CD4-positive, alpha-beta T cell treated with Interleukin-12 subunit alpha and Interleukin-12 subunit beta, for 1 hour (primary cell): ENCODE measurements around the gene HTR6.

Experiments
- DNase-seq: peaks from one replicate; pipeline ENCODE4 v3.0.0-alpha.2; 2020

The HTR6 gene

DNA sequence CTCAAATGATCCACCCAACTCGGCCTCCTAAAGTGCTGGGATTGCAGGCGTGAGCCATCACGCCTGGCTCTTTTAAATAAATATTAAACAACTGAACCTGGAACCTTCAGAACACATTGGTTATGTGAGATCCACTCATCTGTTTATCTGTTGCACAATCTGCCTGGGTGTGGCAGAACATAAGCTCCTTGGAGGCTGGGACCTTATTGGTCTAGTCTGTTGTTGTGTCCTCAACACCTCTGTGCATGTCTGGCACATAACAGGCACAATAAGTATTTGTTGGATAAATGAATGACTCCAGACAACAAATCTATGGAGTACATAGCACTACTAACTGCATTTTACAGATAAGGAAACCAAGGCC, 24.7 kb upstream of the HTR6 start:
- DNase-seq: no peak

DNA sequence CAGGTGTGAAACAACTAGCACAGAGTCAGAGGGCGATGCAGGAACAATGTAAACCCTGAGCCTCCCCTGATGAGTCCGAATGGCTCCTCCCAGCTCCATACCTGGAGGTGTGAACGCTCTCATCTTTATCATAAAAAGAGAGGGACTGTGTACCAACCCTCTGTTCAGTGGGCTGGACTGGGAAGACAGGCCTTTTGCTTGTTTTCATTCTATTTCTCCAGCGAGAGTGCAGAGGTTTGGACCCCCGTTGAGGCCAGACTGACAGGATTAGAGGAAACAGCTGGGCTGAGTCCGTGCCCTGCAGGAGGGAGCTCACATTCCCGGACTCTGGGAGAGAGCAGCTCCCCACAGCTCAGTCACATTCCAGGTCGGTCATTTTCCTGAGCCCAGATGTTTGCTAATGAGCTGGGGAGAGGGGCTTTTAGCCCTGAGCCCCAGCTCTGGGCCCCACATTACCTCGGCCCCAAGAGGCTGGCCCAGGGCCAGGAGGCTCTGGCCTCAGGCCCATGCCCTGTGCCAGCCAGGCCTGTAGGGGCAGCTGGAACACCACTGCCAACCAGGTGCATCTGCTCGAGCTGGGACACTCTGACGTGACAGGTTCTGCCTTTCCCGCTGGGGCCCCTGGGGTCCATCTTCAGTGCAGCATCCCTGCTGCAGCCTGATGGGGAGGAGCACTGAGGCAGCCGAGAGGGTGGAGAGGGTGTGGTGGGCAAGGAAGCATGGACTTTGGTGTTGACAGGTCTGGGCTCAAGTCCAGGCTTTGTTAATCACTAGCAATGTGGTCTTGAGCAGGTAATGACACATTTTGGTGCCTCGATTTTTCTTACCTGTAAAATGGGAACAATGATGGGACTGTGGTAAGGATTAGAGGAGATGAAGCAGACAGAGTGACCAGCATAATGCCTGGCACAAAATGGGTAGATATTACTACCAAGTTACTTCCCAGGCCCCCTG, 24.0 kb upstream of the HTR6 start:
- no peak for DNase-seq

DNA sequence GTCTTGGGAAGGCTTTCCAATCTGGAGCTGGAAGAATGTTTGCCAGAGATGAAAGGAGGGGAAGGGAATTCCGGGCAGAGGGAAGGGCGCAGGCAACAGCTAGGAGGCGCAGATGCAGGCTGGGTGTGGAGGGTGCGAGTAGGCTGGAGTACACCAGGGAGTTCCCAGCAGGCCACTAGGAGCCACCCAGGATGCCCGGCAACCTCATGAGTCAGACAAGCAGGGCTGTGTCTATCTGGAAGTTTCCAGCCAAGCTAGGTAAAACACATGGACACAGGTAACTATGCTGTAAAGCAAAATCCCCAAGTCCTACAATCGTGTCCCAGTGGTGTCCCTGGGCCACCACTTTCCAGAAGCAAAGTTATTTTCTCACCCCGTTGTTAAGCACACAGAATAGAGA, 21.6 kb upstream of the HTR6 start:
- DNase-seq: no peak

DNA sequence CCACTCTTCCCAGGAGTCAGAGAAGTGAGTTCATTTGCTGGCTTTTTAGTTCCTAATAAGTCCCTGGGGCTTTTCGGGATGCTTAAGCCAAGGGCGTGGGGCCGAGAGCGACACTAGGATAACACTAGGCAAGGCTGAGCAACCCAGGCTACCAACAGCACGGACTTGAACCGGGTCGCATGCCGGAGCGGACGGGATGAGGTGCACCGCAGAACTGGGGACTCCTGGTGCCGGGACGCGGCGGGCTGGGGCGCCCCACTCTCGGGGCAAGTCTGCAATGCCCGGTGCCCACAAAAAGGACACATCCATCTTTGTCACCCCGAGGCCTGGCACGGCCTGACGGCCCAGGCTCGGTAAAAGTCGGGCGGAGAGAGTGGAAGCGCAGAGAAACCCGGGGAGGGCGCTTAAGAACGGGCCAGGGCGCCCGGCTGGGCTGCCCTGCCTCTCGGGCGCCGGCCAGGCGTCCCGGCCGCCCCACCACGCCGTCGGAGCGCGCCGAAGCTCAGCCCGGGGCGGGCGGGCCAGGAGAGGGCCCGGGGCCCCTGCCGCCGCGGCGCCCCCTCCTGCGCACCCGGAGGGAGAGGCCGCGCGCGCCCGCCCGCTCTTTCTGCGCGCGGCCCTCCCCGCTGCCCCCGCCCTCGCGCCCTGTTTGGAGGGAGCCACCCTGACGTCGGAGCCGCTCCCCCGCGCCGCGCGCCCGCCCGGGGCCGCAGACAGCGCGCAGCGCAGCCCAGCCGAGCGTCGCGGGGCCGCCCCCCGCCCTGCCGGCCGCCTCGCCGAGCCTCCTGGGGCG, 20.9 kb upstream of the HTR6 start, which contains the start of gene NBL1:
NBL1 (plus strand) TSS at position 710 of the 793 bp plus-strand sequence. CDS start 10,720 bp downstream, outside the sequence.
- DNase-seq: peak; percentile 80

DNA sequence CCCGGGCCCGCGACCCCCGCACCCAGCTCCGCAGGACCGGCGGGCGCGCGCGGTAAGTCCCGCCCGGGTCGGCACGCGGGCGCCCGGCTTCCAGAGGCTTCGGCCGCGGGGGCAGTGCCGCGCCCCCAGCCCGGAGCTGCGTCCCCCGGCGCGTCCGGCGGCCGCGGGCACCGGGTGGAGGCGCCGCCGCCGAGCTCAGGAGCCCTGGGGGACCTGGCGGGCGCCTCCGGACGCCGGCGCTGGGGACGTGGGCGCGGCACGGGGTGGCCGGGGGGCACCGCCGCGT, 20.3 kb upstream of the HTR6 start:
- DNase-seq: no peak

DNA sequence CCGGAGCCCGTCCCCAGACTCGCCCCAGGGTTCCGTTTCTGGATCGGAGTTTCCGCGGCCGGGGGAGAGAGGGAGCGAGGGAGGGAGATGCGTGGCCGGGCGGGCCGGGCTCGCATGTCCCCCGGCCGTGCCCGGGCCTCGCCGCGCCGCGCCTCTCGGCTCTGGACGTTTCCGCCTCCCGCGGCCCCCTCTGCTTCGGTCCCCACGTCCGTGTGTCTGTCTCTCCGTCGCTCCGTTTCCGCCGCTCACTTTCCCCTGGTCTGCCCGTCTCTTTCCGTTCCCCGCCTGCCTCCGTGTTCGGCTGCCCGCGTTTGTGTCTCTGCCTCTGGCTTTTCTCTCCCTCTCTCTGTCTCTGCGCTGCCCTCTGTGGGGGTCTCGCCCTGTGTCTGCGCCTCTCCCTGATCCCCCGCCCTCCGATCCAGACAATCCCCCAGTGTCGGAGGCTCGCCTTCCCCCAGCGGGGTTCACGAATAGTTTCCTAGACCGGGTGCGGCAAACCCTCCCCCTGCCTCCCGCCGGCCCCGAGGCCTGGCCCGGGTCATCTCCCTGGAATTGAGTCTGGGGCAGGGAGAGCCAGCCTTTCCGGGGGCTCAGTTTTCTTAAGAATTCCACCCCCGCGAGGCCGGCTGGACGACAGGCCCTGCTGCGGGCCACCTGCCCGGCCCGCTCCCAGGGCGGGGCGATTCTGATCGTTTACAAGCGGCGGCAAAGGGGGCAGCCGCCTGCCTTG, 19.8 kb upstream of the HTR6 start:
- DNase-seq: peak; percentile 52

DNA sequence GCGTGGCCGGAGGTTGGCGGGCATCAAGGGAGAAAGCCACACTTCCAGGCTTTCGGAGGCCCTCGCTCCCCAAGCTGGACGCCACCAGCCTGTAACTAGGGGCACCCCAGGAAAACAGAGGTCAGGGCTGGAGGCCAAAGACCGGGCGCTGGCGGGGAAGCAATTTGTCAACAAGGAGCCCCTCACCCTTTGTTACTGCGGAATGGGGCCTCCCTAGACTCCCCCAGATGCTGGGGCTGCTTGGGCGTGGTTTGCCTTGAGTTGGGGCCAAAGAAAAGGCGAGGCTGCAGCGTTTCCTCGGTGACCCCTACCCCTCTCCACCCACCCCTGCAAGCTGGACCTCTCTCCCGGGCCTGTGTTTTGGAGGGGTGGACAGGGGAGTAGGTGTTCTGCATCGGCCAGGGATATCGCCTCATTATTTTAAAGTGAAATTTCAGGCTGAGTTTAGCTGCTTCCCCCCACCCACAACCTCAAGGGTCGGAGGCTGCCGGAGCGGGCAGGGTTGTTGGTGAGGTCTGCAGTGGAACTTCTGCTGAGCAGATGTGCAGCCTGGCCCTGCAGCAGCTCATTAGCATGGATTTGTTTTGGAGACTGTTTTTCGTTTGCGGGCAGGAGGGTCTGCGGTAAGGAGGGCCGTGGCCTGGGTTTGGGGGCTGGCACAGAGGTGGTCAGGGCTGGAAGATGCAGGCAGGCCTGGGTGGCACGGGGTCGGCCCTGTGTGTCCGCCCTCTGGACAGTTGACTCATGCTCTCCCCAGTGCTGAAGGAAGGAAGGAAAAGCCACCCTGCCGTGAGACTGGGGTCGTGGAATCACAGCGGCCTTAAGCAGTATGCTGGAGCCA, 19.0 kb upstream of the HTR6 start:
- DNase-seq: no peak

DNA sequence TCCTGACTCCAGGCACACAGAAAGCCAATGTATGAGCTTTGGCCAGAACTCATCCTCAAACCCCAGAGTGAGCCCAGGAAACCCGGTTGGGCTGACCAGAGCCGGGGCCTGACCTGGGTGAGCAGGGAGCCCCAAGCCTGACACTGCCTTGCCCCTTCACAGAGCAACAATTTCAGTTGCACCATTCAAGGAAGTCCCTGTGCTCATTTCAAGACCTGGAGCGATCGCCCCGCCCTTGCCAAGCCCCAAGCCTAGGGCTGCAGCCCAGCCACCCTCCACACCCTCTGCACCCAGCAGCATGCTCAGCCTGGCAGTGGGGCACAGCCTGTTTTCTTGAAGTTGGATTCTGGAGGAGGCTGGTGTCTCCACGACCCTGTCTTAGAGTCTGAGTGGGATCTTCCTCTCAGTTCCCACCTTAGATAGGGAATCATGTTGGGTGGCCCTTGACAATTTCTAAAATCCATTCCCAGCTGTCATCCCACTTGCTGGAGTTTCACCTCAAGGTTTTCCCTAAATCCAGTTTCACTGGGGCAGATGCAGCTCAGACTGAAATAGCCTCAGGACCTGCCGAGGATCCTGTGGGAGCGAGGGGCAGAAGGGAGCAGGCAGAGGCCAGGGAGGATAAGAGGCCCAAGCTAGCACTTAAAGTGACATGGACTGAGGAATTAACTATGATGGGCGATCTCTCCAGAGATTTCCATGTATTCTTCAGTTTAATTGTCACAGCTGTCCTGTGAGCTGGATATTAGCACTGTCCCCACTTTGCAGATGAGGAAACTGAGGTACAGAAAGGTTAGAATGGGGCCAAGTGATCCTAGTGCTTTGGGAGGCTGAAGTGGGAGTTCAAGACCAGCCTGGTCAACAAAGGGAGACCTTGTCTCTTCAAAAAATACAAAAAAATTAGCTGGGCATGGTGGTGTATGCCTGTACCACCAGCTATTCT, 18.0 kb upstream of the HTR6 start:
- no peak for DNase-seq

DNA sequence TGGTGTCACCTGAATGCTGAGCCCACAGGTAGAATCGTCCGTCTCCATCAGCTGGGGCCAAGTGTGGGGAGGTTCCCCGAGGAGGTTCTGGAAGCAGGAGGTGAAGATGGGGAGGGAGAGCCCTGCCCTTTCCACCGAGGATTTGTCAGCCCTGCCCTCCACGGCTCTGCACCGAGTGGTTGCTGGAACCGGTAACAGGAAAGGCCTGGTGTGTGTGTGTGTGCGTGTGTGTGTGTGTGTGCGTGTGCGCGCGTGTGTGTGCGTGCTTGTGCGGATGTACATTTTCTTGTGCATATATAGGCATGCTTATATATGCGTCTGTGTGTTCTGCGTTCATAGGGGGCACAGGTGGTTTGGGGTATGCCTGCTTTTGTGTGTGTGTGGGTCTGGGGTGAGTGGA, 17.0 kb upstream of the HTR6 start:
- DNase-seq: peak; percentile 51

DNA sequence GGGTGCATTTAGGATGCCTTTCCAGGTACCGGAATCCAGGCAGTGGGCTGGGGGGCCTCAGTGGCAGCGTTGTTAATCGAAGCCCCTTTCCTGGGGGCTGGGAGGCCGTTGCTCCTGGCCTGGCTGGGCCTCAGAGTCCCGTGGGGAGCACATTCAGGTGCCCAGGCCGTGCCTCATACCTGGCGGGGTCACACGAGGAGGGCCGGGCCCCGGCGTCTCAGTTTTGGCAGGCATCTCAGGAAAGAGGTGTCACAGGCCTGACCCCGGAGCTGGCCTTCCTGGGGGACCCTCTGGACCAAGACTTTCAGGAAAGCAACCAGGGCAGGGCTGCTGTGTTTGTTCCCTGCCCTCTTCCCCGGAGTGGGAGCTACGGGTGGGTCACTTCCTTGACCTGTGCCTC, 16.4 kb upstream of the HTR6 start:
- no peak for DNase-seq

DNA sequence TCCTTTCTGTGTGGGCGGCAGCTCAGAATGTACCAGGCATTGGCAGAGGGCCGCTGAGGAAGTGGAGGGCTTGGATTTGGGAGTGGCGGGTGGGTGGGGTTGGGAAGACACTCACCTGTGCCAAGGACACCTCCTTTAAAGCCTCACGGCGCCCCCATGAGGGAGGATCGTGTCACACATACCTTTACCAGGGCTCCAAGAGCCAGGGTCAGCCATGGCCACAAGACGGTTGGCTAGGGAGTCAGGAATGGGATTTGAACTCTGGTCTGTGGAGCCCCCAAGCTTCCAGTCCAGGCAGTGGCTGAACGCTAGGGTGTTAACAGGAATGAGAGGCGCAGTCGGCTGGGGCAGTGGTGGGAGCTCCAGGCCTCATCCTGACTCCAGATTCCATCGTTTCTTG, 16.0 kb upstream of the HTR6 start:
- no peak for DNase-seq

DNA sequence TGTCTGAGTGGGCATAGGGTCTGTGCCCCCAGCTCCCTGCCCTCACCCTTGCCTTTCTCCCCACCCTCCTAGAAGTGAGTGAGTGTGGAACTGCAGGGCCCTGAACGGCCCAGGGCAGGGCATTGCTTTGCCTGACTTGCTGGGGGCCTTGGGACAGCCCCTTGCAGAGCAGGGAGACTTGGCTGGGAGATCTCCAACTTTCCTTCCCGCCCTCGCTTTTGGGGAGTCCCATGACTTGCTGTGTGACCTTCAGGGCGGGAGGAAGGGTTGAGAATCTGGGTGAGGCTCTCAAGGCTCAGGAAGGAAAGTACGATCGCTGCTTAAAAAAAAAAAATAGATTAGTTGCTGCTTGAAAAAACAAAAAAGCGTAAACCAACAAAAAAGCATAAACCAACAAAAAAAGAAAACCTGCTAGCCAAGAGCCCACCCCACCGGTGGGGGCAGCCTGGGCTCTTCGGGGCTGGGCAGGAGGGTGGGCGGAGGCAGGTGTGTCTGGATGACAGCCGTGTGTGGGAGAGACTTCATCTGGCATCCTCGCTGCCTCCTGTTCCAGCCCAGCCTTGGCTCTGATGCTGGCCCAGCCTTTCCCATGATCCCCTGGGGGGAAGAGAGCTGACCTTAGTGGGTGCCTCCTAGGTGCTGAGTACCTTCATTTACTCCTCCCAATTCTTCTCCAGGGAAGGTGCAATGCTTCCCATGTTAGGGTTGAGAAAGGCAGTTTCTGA, 14.1 kb upstream of the HTR6 start:
- DNase-seq: no peak

DNA sequence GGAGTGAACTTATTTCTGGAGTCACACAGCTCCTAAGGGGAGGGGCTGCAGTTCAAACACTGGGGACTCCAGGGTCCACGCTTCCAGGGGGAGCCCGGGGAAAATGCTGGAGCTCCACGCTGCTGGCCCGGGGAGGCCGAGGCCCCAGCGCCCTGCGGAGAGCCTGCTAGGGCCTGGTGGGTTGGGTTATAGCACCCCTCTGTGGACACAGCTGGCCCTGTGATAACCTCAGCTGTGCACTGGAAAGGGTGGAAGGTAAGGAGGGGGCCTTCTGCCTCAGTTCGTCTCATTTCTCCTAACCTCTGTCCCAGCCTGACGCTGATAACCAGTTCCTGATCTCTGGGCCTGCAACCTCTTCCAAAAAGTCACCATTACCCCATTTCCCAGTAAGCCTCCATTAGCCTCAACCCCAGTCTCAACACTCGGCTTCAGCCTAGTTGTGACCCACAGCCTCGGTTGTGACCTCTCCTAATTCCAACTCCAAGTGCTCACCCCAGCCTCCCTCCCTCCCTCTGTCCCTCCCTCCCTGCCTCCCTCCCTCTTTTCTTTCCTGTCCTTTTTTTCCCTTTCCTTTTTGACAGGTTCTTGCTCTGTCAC, 13.4 kb upstream of the HTR6 start:
- peak; percentile 61 for DNase-seq

DNA sequence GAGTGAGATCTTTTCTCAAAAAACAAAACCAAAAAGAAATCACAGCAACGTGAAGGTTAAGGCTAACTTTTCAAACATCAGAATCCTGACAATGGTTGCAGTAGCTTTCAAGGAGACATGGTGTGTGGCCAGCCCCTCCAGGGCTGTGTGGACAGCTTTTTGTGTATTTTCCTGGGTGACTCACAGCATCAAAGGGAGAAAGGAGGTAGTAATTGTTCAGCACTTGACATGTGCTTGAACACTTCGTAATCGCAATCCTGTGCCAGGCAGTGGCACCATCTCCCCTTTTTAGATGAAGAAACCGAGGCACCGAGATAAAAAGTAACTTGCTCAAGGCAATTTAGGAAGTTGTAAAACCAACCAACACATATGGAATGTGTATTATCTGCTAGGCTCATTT, 10.3 kb upstream of the HTR6 start:
- no peak for DNase-seq

DNA sequence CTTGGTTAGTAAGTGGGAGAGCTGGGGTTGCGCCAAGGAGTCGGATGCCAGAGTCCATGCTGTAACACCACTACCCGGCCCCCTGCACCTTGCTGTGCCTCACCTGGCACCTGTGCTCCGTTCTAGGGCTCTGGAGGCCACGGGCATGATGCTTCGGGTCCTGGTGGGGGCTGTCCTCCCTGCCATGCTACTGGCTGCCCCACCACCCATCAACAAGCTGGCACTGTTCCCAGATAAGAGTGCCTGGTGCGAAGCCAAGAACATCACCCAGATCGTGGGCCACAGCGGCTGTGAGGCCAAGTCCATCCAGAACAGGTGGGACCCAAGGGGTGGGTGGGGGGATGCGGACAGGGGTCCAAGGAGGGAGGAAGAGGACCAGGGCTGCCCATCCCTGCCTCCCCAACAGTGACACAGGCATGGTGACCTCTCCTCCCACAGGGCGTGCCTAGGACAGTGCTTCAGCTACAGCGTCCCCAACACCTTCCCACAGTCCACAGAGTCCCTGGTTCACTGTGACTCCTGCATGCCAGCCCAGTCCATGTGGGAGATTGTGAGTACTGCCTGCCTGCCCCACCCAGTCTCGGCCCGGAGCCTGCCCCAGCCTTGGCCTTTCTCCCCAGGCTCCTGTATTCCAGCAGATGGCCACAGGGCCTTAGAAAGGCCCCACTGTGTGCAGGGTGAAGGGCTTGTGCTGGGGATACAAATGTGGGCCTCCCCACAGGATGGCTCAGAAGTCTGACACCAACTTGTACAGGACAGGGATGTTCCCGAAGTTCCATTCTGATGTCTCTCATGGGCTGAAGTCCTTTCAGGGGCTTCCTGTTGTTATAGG, 9.6 kb upstream of the HTR6 start:
- no peak for DNase-seq

DNA sequence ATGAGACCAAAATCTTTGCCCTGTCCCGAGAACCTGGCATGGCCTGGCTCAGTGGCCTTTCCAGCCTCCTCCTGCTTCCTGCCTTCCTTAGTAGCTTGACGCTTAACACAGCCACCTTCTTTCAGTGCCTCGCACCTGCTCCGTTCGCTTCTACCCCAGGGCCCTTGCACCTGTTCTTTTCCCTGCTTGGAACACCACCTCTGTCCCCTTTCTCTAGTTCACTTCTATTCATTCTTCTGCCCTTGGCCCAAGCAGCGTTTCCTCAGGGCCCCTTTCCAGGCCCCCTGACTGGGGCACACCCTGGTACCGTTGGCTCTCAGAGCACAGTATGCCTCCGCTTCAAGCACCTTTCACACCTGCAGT, 9.0 kb upstream of the HTR6 start:
- no peak for DNase-seq

DNA sequence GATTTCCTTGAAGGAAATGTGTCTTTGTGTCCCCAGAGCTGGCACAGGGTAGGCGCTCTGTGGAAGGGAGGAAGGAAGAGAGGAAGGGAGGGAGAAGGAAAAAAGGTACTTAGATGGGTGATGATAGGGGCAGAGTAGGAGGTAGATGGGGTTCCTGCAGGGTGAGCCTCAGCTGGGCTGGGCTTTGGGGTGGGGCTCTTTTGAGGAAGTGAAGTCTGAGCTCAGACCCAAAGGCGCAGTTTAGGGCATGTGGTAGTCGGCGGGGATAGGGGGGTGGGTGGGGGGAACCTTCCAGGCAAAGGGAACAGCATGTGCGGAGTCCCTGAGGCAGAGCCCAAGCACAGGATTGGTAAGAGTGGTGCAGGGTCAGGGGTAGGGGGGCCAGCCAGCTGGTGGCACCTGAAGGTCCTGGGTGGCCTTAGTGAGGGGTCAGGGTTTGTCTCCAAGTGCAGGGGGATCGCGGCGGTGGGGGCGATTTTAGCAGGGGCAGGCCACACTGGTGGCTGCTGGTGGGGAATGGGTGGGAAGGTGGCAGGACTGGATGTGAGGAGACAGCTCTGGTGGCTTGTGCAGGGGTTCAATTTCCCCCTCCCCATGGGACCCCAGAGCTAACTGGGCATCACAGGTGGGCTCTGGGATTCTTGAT, 8.4 kb upstream of the HTR6 start:
- no peak for DNase-seq

DNA sequence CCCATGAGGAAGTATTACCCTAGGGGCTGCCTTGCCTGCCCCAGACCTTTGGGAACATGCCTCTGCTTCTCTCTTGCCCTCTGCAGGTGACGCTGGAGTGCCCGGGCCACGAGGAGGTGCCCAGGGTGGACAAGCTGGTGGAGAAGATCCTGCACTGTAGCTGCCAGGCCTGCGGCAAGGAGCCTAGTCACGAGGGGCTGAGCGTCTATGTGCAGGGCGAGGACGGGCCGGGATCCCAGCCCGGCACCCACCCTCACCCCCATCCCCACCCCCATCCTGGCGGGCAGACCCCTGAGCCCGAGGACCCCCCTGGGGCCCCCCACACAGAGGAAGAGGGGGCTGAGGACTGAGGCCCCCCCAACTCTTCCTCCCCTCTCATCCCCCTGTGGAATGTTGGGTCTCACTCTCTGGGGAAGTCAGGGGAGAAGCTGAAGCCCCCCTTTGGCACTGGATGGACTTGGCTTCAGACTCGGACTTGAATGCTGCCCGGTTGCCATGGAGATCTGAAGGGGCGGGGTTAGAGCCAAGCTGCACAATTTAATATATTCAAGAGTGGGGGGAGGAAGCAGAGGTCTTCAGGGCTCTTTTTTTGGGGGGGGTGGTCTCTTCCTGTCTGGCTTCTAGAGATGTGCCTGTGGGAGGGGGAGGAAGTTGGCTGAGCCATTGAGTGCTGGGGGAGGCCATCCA, 7.8 kb upstream of the HTR6 start:
- no peak for DNase-seq
